CD4-positive, alpha-beta T cell treated with Interleukin-2 at 100 ng/mL for 4 hours (primary cell): Measurements from ENCODE around the gene ADARB2.

ENCODE experiments used
- DNase-seq: peaks from one replicate; pipeline ENCODE4 v3.0.0-alpha.2; 2020; ENCODE audit warnings: low spot score

ADARB2 gene

GRCh38 chr10:1130995-1131790, 606.1 kb downstream of the ADARB2 start:
- no peak for DNase-seq

GRCh38 chr10:1130226-1130625, 607.1 kb downstream of the ADARB2 start:
- no peak for DNase-seq

GRCh38 chr10:1128649-1129048, 608.7 kb downstream of the ADARB2 start:
- DNase-seq = no peak

- no peak for DNase-seq
Measured at GRCh38 chr10:1128115-1128514, 609.2 kb downstream of the ADARB2 start.

GRCh38 chr10:1127629-1128028, 609.7 kb downstream of the ADARB2 start:
- no peak for DNase-seq
